Activated naive CD8-positive, alpha-beta T cell treated with anti-CD3 and anti-CD28 coated beads for 36 hours (primary cell): ENCODE data around the gene SBF1. TPM values are rescaled to one million over a fixed set of nuclear protein-coding genes. Genes with fewer than 3 reads are reported as not detected.
A peak's percentile ranks its signal among the peaks of the same experiment; 100 is the strongest.
"Not testable (repeated sequence)": the region's sequence is repeated elsewhere in the genome, so short reads cannot be mapped to it uniquely, and the experiment has no call there.

ENCODE experiments used
- DNase-seq: peaks from one replicate; pipeline ENCODE4 v3.0.0; 2021
- H3K27ac Mint-ChIP-seq: one replicate; pipeline ENCODE4 v1.8.0; 2022; ENCODE audit warnings: mild to moderate bottlenecking, moderate library complexity, mixed read lengths
- H3K27me3 Mint-ChIP-seq: one replicate; pipeline ENCODE4 v1.8.0; 2022; ENCODE audit warnings: mild to moderate bottlenecking, mixed read lengths
- H3K36me3 Mint-ChIP-seq: one replicate; pipeline ENCODE4 v1.8.0; 2021; ENCODE audit warnings: mild to moderate bottlenecking, mixed read lengths
- H3K4me1 Mint-ChIP-seq: one replicate; pipeline ENCODE4 v1.8.0; 2021; ENCODE audit warnings: mixed read lengths
- H3K4me3 Mint-ChIP-seq: one replicate; pipeline ENCODE4 v1.8.0; 2022; ENCODE audit warnings: mild to moderate bottlenecking, moderate library complexity, mixed read lengths
- H3K9me3 Mint-ChIP-seq: one replicate; pipeline ENCODE4 v1.8.0; 2022; ENCODE audit warnings: mixed read lengths
- total RNA-seq, 2 experiments: library from RNA; stranded (reverse); gene quantifications; one replicate each; pipeline ENCODE4 v1.2.3, GENCODE V29; 2021

SBF1 gene
- total RNA-seq, 2 experiments from 2014 or later: 101 to 102 TPM

DNA sequence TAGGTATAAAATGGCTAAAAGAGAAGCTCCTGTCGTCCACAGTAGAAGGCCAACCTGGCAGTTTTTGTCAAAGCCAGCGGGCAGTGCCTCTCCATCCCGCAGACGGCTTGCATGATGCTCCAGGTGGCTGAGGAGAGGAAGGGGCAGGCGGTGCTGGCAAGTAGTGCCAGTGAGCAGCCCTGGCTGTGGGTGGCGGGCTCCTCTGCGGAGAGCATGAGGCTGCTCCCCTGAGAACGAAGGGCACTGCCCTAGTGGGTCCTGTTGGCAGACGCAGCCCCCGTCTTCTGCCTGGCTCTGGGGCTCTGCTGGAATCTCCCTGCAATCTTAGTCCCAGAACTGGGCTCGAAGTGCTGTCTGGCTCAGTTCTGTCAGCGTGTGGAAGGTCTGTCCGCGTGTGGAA is 50.9 kb downstream of the SBF1 start:
- H3K9me3 Mint-ChIP-seq: no peaks in the 10 kb centered on the region
- no peak overlapping the region for H3K4me3 Mint-ChIP-seq
- no peak for DNase-seq
- H3K27me3 Mint-ChIP-seq: no peaks in the 10 kb centered on the region
- no peaks in the 10 kb centered on the region for H3K4me1 Mint-ChIP-seq
- H3K36me3 Mint-ChIP-seq: peaks cover 8% of the 10 kb centered on the region
- H3K27ac Mint-ChIP-seq: no peak overlapping the region

DNA sequence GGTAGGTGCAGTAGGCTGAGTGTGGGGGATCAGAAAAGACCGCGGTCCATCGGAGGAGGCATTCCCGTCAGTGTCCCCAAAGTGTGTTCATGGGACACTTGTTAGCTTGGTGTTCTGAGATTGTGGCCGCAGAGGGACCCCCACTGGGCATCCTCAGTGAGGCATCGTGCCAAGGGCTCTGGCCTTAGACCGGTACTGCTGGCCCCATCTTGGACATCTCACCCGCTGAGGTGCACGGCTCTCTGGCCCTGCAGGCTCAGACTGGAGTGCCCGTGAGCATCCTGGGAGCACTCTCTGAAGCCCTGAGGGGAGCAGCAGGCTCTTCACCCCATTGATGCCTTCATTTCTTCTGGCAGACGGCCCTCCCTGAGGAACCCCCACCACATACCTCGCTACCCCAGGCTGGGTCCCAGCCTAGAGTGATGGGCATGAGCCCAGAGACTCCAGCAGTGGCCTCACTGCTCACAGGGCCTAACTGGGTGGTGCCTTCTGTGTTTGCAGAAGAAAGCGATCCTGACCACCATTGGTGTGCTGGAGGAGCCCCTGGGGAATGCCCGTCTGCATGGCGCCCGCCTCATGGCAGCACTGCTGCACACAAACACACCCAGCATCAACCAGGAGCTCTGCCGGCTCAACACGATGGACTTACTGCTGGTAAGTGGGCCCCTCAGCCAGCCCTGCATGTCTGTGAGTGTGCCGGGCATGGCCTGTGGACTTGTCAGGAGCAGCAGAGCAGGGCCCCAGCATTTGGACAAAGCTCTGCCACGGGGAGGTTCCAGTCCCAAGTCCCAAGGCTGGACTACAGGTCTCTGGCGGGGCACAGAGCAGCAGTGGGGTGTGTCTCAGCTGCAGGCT is 51.6 kb downstream of the SBF1 start:
- Mint-ChIP-seq H3K9me3 (no peaks in the 10 kb centered on the region), H3K27me3 (no peaks in the 10 kb centered on the region), H3K4me1 (no peaks in the 10 kb centered on the region), H3K4me3 (no peak overlapping the region), H3K27ac (no peak overlapping the region), H3K36me3 (peaks cover 5% of the 10 kb centered on the region)
- DNase-seq: no peak

GRCh38 chr22:50422046-50422445 is 52.8 kb downstream of the SBF1 start:
- H3K27me3 Mint-ChIP-seq: no peaks in the 10 kb centered on the region
- H3K4me3 Mint-ChIP-seq: no peak overlapping the region
- H3K4me1 Mint-ChIP-seq: no peaks in the 10 kb centered on the region
- DNase-seq: no peak
- no peaks in the 10 kb centered on the region for H3K9me3 Mint-ChIP-seq
- peaks cover 3% of the 10 kb centered on the region for H3K36me3 Mint-ChIP-seq
- H3K27ac Mint-ChIP-seq: no peak overlapping the region

GRCh38 chr22:50420581-50420980 is 54.3 kb downstream of the SBF1 start:
- Mint-ChIP-seq H3K36me3 (peaks cover 3% of the 10 kb centered on the region), H3K9me3 (no peaks in the 10 kb centered on the region), H3K27me3 (no peaks in the 10 kb centered on the region), H3K27ac (no peak overlapping the region), H3K4me3 (no peak overlapping the region), H3K4me1 (no peaks in the 10 kb centered on the region)
- no peak for DNase-seq

GRCh38 chr22:50420015-50420414 is 54.8 kb downstream of the SBF1 start:
- DNase-seq: no peak
- Mint-ChIP-seq H3K27me3 (no peaks in the 10 kb centered on the region), H3K36me3 (peaks cover 3% of the 10 kb centered on the region), H3K4me3 (no peak overlapping the region), H3K4me1 (no peaks in the 10 kb centered on the region), H3K9me3 (no peaks in the 10 kb centered on the region), H3K27ac (no peak overlapping the region)

- Mint-ChIP-seq H3K4me3 (no peak overlapping the region), H3K4me1 (no peaks in the 10 kb centered on the region), H3K27me3 (no peaks in the 10 kb centered on the region), H3K9me3 (no peaks in the 10 kb centered on the region), H3K36me3 (peaks cover 5% of the 10 kb centered on the region), H3K27ac (no peak overlapping the region)
- no peak for DNase-seq
These were observed 55.7 kb downstream of the SBF1 start for GRCh38 chr22:50419116-50419515.

DNA sequence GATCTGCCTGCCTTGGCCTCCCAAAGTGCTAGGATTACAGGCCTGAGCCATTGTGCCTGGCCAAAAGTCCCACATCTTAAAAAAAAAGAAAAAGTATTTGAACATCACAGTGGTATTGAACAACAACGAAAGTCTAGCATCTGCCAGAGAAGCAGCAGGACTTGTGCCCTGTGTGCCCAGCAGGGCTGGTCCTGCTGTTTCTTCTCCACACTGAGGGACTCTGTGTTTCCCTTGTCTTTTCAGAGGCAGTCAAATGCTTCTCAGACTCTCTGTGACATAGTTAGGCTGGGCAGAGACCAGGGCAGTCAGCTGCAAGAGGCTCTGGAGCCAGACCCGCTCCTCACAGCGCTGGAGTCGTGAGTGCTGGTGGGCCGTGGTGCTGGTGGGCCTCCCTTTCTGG is 56.2 kb downstream of the SBF1 start:
- no peaks in the 10 kb centered on the region for H3K27me3 Mint-ChIP-seq
- H3K36me3 Mint-ChIP-seq: peaks cover 5% of the 10 kb centered on the region
- DNase-seq: no peak
- no peak overlapping the region for H3K4me3 Mint-ChIP-seq
- H3K9me3 Mint-ChIP-seq: no peaks in the 10 kb centered on the region
- H3K27ac Mint-ChIP-seq: no peak overlapping the region
- no peaks in the 10 kb centered on the region for H3K4me1 Mint-ChIP-seq

DNA sequence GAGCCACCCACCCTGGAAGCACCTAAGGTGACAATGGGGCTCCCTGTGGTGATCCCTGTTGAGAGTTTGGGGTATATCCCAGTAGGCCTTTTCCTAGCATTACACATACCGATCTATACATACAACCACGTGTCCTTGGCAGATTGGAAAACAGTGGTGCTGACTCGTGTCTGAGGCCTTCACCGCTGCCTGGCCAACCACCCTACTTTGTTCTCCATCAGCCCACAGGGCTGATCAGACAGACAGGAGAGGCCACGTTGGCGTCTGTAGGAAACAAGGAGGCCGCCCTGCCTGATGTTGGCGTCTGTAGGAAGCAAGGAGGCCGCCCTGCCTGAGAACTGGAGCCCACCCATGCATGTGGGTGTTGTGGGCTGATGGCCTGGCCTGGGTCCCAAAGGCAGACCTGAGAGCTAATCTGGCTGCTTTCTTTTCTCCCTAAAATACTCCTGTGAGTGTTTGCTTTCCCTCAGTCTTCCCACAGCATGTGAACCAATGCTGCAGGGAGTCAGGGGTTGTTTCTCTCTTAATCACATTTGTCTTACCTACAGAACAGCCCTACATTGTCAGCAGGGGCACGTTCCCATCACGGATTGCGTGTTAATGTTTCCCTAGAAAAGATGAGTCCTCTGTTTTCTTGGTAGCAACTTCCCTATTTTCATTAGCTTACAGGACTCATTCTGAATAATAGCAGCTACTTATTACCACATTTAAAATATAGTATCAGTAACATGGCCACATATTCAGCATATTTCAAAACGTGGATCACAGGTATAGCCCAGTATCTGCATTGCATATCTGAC is 57.2 kb downstream of the SBF1 start:
- peaks cover 5% of the 10 kb centered on the region for H3K36me3 Mint-ChIP-seq
- no peak overlapping the region for H3K4me3 Mint-ChIP-seq
- no peaks in the 10 kb centered on the region for H3K4me1 Mint-ChIP-seq
- no peak for DNase-seq
- H3K27me3 Mint-ChIP-seq: no peaks in the 10 kb centered on the region
- H3K9me3 Mint-ChIP-seq: no peaks in the 10 kb centered on the region
- H3K27ac Mint-ChIP-seq: peak overlapping the region; percentile 38

DNA sequence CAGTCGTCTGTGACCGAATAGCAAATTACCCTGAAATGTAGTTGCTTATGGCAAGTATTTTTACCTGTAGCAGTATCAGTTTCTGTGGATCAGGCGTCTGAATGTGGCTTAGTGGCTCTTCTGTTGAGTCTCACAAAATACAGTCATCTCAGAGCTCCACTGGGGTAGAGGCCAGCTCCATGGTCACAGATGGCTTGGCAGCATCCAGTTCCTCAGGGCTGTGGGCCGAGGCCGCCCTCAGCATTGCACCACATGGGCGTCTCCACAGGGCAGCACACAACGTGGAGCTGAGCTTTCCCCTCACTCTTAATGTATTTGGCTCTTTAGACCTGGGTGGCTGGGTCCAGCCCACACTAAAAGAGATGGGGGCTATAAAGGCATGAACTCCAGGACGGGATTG is 57.8 kb downstream of the SBF1 start:
- H3K4me3 Mint-ChIP-seq: no peak overlapping the region
- H3K27me3 Mint-ChIP-seq: no peaks in the 10 kb centered on the region
- no peaks in the 10 kb centered on the region for H3K4me1 Mint-ChIP-seq
- H3K27ac Mint-ChIP-seq: no peak overlapping the region
- DNase-seq: no peak
- H3K9me3 Mint-ChIP-seq: no peaks in the 10 kb centered on the region
- H3K36me3 Mint-ChIP-seq: peaks cover 5% of the 10 kb centered on the region

DNA sequence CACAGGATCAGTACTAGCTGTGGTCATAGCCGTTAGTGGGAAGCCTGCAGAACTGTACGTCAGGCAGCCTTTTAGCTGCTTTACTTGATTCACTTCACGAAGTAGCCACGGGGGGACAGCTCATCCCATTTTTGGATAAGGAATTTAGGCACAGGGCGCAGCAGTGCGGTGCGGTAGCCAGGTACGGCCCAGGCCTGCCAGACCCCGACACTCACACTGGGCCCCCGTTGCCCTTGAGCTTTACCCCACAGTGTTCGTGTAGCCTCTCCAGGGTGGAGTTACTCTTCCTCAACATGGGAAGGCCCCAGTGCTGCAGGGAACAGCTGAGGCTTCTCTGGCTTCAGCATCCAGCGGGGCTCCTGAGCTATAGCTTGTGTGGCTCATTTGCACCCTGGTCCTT is 59.4 kb downstream of the SBF1 start:
- Mint-ChIP-seq H3K27ac (no peak overlapping the region), H3K27me3 (no peaks in the 10 kb centered on the region), H3K9me3 (no peaks in the 10 kb centered on the region), H3K4me3 (no peak overlapping the region), H3K4me1 (no peaks in the 10 kb centered on the region), H3K36me3 (peaks cover 5% of the 10 kb centered on the region)
- DNase-seq: no peak

- no peak overlapping the region for H3K4me3 Mint-ChIP-seq
- peaks cover 5% of the 10 kb centered on the region for H3K36me3 Mint-ChIP-seq
- no peaks in the 10 kb centered on the region for H3K27me3 Mint-ChIP-seq
- H3K27ac Mint-ChIP-seq: no peak overlapping the region
- no peak for DNase-seq
- H3K4me1 Mint-ChIP-seq: no peaks in the 10 kb centered on the region
- H3K9me3 Mint-ChIP-seq: no peaks in the 10 kb centered on the region
These were observed 60.2 kb downstream of the SBF1 start for GRCh38 chr22:50414476-50415248.

- not testable (repeated sequence) for H3K27ac Mint-ChIP-seq
These were observed 65.9 kb downstream of the SBF1 start for GRCh38 chr22:50408954-50409353.

DNA sequence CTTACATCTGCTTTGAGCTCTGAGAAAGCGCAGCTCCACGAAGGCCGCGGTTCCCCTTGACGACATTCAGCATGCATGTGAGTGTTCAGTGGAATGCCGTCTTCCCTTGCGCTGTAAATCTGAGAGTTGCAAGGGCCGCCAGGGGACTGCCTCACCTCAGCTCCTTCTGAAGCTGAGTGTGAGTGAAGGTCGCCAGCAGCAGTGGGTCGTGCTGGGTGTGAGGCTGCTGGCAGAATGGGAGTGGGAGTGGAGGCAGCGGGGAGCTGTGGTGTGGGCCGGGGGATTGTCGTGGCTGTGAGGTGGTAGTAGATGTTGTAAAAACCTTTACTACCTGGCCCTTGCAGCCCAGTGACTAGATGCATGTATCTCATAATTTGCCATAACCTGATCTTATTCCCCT is 66.5 kb downstream of the SBF1 start:
- H3K27ac Mint-ChIP-seq: no peak overlapping the region
- H3K4me1 Mint-ChIP-seq: no peaks in the 10 kb centered on the region
- H3K27me3 Mint-ChIP-seq: no peaks in the 10 kb centered on the region
- peaks cover 4% of the 10 kb centered on the region for H3K36me3 Mint-ChIP-seq
- H3K9me3 Mint-ChIP-seq: no peaks in the 10 kb centered on the region
- H3K4me3 Mint-ChIP-seq: no peak overlapping the region
- DNase-seq: no peak

More at GRCh38 chr22:50408954-50409353, 65.9 kb downstream of the SBF1 start:
- H3K27me3 Mint-ChIP-seq, H3K36me3 Mint-ChIP-seq, H3K9me3 Mint-ChIP-seq, H3K4me1 Mint-ChIP-seq, H3K4me3 Mint-ChIP-seq, DNase-seq: not testable (repeated sequence)

- Mint-ChIP-seq H3K4me3 (no peak overlapping the region), H3K36me3 (peaks cover 4% of the 10 kb centered on the region), H3K27me3 (no peaks in the 10 kb centered on the region), H3K27ac (peak overlapping the region; percentile 38), H3K9me3 (no peaks in the 10 kb centered on the region), H3K4me1 (no peaks in the 10 kb centered on the region)
- no peak for DNase-seq
These were observed 68.2 kb downstream of the SBF1 start for GRCh38 chr22:50406416-50407170.
